NT2/D1 (cell line): ENCODE measurements around the gene SLC25A23.

Source experiments
- SUZ12 ChIP-seq: IDR thresholded peaks from 2 replicates; pipeline ENCODE4 v1.6.1; 2011; ENCODE audit not compliant: insufficient read length, insufficient read depth; ENCODE audit errors: extremely low read depth
- YY1 ChIP-seq: IDR thresholded peaks from 2 replicates; pipeline ENCODE4 v1.6.1; 2011; ENCODE audit not compliant: insufficient read length, insufficient read depth
- ZNF274 ChIP-seq: IDR thresholded peaks from 2 replicates; pipeline ENCODE4 v1.6.1; 2011; ENCODE audit warnings: mild to moderate bottlenecking, low read depth, low read length

DNA sequence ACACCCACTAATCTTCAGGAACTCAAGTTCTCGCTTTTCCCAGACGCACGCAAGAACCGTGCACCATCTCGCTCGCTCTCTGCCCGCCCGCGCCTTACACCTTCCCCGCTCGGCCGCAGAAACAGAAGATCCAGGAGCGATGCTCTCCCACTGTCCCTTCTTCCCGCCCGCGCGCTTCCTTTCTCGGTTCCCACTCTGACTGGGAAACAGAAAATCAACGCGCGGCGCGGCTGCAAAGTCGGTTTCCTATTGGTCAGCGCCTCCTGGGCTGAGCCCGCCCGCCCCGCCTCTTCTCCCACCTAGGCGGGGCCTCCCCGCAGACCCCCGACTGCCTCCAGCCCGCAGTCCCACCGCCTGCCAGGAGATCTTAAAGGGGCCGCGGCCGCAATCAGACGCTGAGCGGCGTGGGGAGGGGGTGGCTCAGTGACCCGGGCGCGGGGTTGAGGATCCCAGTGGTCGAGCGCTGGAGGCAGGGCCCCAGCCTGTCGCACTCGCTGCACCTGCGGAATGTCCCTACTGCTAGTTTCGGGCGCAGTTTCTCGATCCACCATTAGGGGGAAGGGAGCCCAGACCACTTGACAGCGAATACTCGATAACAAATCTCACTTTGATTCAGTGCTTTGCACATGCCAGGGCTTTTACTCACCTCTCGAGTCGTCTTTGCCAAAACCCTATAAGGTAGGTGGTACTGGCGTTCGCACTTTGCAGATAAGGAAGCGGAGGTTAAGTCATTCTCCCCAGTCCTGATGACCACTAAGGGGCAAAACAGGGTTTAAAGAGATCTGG is 700 bp upstream of the SLC25A23 start:
- TF ChIP-seq ZNF274 (no peak), YY1 (no peak), SUZ12 (no peak)
